Liver (tissue), 3 donors: ENCODE measurements around the gene WNT5A.

ENCODE experiments used
- EGR1 ChIP-seq, 2 donors: IDR thresholded peaks; 2 replicates each; pipeline ENCODE4 v1.6.1; 2016 to 2018; ENCODE audit warnings: antibody characterized with exemption in 2 of 2, low read depth in 2 of 2
- GABPA ChIP-seq, 2 donors: IDR thresholded peaks in 1 of 2; conservative IDR thresholded peaks in 1 of 2; 2 replicates each; pipeline ENCODE4 v1.6.1; 2016; ENCODE audit warnings: antibody characterized with exemption in 2 of 2, mild to moderate bottlenecking in 1 of 2, moderate library complexity in 1 of 2
- JUND ChIP-seq, 2 donors: IDR thresholded peaks; 2 replicates each; pipeline ENCODE4 v1.6.1; 2016; ENCODE audit warnings: antibody characterized with exemption in 2 of 2
- NR2F2 ChIP-seq: IDR thresholded peaks from 2 replicates; pipeline ENCODE4 v1.6.1; 2016; ENCODE audit warnings: antibody characterized with exemption
- RAD21 ChIP-seq, 2 donors: IDR thresholded peaks; 2 replicates each; pipeline ENCODE4 v1.6.1; 2016; ENCODE audit warnings: antibody characterized with exemption in 2 of 2, mild to moderate bottlenecking in 2 of 2
- TAF1 ChIP-seq: conservative IDR thresholded peaks from 2 replicates; pipeline ENCODE4 v1.6.1; 2016; ENCODE audit warnings: antibody characterized with exemption, mild to moderate bottlenecking
- YY1 ChIP-seq: IDR thresholded peaks from 2 replicates; pipeline ENCODE4 v1.6.1; 2016; ENCODE audit warnings: antibody characterized with exemption, mild to moderate bottlenecking
- TF ChIP-seq, protein P1 (sequence below): fragments of 150-350 bp; IDR thresholded peaks from 2 replicates; pipeline ENCODE4 v1.5.1; 2017; ENCODE audit warnings: improper control_type of control experiment, low read depth, low read length; ENCODE audit not compliant: missing input control
- TF ChIP-seq, protein P2 (sequence below): IDR thresholded peaks from 2 replicates; pipeline ENCODE4 v1.6.1; 2016; ENCODE audit warnings: antibody characterized with exemption, mild to moderate bottlenecking
- TF ChIP-seq, protein P3 (sequence below): IDR thresholded peaks from 2 replicates; pipeline ENCODE4 v1.6.1; 2016; ENCODE audit warnings: antibody characterized with exemption
- TF ChIP-seq, protein P4 (sequence below): IDR thresholded peaks from 2 replicates; pipeline ENCODE4 v1.6.1; 2016; ENCODE audit warnings: antibody characterized with exemption
- donor health status: healthy.
- donor health status: healthy.

DNA sequence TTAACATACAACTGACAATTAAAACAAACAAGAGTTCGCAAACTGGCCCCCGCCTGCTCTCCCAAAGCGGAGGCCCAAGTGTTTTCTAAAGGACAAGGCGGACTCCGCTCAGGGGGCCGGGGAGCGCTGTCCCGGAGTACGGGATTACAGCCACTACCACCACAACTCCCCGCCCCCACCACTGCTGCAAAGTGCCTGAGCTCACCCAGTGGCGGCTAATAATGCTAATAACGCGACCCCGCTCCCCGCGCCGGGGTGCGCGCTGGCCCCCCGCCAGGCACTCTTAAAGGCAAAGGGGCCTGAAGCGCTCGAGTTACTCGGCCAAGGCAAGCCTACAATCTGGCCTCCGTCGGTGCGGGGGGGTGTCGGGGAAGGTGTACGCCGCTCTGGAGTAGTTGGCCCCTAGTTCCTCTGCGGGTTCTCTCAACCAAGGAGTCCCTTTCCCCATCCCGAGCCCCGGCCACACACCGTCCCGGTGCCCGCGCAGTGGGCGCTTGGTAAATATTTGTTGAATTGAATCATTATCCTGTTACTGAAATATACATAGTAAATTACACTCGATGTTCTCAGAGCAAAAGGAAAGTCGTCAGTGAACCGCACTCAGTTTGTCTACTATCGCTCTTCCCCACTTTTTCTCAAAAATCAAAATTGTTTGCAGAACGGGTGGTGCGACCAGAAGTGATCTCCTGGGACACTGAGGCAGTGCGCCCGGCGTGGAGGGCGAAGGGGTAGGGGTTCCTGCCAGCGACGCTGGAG lies 827 bp downstream of the WNT5A start:
- TF ChIP-seq, protein P1, sequence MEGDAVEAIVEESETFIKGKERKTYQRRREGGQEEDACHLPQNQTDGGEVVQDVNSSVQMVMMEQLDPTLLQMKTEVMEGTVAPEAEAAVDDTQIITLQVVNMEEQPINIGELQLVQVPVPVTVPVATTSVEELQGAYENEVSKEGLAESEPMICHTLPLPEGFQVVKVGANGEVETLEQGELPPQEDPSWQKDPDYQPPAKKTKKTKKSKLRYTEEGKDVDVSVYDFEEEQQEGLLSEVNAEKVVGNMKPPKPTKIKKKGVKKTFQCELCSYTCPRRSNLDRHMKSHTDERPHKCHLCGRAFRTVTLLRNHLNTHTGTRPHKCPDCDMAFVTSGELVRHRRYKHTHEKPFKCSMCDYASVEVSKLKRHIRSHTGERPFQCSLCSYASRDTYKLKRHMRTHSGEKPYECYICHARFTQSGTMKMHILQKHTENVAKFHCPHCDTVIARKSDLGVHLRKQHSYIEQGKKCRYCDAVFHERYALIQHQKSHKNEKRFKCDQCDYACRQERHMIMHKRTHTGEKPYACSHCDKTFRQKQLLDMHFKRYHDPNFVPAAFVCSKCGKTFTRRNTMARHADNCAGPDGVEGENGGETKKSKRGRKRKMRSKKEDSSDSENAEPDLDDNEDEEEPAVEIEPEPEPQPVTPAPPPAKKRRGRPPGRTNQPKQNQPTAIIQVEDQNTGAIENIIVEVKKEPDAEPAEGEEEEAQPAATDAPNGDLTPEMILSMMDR = no peak
- TF ChIP-seq YY1 (peak; percentile 22), GABPA (IDR thresholded peaks at IDR 0.05 in 1 of 2, conservative IDR thresholded peaks at IDR 0.05 in 1 of 2) (no peak), TAF1 (no peak), RAD21 (IDR thresholded peaks at IDR 0.05) (no peak), JUND (IDR thresholded peaks at IDR 0.05) (no peak), EGR1 (IDR thresholded peaks at IDR 0.05; ENCODE audit: low read depth in 2 of 2) (no peak), NR2F2 (no peak)
- TF ChIP-seq, protein P2, sequence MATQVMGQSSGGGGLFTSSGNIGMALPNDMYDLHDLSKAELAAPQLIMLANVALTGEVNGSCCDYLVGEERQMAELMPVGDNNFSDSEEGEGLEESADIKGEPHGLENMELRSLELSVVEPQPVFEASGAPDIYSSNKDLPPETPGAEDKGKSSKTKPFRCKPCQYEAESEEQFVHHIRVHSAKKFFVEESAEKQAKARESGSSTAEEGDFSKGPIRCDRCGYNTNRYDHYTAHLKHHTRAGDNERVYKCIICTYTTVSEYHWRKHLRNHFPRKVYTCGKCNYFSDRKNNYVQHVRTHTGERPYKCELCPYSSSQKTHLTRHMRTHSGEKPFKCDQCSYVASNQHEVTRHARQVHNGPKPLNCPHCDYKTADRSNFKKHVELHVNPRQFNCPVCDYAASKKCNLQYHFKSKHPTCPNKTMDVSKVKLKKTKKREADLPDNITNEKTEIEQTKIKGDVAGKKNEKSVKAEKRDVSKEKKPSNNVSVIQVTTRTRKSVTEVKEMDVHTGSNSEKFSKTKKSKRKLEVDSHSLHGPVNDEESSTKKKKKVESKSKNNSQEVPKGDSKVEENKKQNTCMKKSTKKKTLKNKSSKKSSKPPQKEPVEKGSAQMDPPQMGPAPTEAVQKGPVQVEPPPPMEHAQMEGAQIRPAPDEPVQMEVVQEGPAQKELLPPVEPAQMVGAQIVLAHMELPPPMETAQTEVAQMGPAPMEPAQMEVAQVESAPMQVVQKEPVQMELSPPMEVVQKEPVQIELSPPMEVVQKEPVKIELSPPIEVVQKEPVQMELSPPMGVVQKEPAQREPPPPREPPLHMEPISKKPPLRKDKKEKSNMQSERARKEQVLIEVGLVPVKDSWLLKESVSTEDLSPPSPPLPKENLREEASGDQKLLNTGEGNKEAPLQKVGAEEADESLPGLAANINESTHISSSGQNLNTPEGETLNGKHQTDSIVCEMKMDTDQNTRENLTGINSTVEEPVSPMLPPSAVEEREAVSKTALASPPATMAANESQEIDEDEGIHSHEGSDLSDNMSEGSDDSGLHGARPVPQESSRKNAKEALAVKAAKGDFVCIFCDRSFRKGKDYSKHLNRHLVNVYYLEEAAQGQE = no peak
- TF ChIP-seq, protein P3, sequence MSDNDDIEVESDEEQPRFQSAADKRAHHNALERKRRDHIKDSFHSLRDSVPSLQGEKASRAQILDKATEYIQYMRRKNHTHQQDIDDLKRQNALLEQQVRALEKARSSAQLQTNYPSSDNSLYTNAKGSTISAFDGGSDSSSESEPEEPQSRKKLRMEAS = peak; percentile 38
- TF ChIP-seq, protein P4, sequence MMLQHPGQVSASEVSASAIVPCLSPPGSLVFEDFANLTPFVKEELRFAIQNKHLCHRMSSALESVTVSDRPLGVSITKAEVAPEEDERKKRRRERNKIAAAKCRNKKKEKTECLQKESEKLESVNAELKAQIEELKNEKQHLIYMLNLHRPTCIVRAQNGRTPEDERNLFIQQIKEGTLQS = no peak
